Skin epidermis (tissue), 12 donors: ENCODE results near the gene SLC12A6.
"Not testable (repeated sequence)": the region's sequence is repeated elsewhere in the genome, so short reads cannot be mapped to it uniquely, and the experiment has no call there.

ENCODE experiments used
- H3K27ac ChIP-seq, 21 experiments: fragments of 200-600 bp; sonication (generic) in 11 of 21; one replicate each; pipeline ENCODE4 v1.5.0; 2020; ENCODE audit warnings: mild to moderate bottlenecking in 3 of 21, inconsistent platforms in 2 of 21, moderate library complexity in 2 of 21
- H3K4me3 ChIP-seq, 7 experiments: fragments of 200-600 bp; sonication (generic) in 2 of 7; one replicate each; pipeline ENCODE4 v1.5.0; 2020; ENCODE audit warnings: inconsistent platforms in 2 of 7, mild to moderate bottlenecking in 2 of 7, moderate library complexity in 1 of 7

SLC12A6 gene

DNA sequence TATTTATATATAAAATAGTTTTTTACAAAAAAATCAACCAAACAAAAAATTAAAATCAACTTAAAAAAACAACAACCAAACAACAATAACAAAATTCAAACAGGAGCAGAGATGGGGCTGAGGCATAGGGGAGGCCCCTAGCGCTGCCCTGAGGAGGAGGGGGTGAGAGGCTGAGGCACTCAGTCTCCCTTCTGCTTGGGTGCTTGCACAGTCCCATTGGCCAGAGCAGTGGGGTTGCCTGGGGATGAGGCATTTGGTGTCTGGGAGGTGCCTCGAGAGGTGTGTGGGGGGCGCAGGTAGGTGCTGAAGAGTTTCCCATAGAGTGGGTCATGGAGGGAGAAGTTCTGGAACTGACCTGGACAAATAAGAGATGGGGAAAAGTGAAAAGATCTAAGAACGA is 21.4 kb upstream of the SLC12A6 start:
- Histone ChIP-seq H3K4me3 (no peak overlapping the region), H3K27ac (peak overlapping the region in 5 of 21 experiments; percentile 5 to 27 (median 7))

DNA sequence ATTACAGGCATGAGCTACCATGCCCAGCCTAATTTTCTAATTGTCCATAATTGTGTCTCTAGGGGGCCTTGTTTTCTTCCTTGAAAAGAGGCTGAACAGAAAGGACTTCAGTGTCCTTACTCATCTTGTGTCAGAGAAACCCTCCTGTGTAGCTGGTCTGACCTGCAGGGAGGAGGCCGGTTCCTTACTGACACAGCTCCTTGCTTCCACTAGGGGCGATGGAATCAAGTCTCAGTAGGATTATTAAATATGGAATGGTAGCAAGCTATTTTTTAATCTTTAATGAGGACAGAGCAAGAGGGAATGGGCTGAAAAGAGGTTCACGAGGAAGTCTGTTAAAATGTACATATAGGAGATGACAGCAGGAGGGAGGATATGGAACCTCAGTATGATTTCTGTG is 20.8 kb upstream of the SLC12A6 start:
- Histone ChIP-seq H3K4me3 (no peak overlapping the region), H3K27ac (no peak overlapping the region)

DNA sequence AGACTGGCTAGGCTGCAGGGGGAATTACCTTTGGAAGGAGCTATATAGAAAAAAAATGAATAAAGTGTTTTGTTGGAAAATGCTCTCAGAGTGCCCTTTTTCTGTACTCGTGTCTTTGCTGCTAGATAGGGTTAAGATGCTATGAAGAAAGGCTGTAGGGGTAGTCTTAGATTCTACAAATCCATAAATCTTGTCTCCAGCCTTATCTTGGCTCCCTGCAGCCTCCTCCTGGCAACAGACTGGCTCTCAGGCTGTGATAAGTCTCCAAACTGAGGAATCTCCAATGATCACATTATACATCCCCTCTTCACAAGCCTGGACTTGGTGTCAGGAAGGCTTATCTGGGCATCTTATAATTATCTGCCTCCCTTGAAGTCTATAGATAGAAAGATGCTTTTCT is 20.1 kb upstream of the SLC12A6 start:
- no peak overlapping the region for H3K4me3 ChIP-seq

DNA sequence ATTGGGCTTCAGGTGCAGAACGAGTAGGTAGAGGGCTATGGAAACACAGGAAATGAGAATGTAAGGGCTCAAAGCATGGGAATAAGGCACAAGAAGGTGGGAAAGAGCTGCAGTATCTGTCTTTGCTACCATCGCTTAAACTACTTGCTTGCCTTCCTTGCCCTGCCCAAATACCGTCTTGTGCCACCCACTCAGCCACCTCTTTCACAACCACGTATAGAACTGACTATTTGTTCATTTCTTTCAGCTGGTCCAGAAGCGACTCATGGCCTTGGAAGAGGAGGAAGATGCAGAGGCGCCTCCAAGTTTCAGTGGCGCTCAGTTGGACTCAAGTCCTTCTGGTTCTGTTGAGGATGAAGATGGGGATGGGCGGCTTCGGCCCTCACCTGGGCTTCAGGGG is 17.7 kb upstream of the SLC12A6 start:
- no peak overlapping the region for H3K4me3 ChIP-seq
- no peak overlapping the region for H3K27ac ChIP-seq

More for the DNA sequence above, 20.1 kb upstream of the SLC12A6 start:
- no peak overlapping the region for H3K27ac ChIP-seq

DNA sequence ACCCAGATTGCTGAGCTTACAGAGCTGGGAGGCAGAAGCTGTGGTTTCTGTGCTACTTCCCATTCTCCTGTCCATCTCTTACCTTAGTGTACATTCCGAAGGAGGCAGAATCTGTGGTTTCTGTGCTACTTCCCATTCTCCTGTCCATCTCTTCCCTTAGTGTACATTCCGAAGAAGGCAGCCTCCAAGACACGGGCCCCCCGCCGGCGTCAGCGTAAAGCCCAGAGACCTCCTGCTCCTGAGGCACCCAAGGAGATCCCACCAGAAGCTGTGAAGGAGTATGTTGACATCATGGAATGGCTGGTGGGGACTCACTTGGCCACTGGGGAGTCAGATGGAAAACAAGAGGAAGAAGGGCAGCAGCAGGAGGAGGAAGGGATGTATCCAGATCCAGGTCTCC is 16.7 kb upstream of the SLC12A6 start:
- H3K4me3 ChIP-seq, result no peak overlapping the region
- no peak overlapping the region for H3K27ac ChIP-seq

DNA sequence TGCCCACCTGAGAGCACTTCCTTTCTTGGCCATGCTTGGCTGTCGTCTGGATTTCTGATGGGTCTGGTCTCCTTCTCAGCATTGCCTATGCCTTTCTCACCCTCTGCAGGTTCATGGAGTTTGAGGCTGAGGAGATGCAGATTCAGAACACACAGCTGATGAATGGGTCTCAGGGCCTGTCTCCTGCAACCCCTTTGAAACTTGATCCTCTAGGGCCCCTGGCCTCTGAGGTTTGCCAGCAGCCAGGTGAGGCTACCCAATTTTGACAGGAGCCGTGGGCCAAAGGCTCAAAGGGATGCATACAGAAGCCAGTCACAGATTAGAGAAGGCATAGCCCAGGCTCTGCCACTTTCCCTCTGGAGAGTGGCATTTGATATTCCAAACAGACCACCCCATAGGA is 16.0 kb upstream of the SLC12A6 start:
- H3K27ac ChIP-seq, result no peak overlapping the region
- no peak overlapping the region for H3K4me3 ChIP-seq

DNA sequence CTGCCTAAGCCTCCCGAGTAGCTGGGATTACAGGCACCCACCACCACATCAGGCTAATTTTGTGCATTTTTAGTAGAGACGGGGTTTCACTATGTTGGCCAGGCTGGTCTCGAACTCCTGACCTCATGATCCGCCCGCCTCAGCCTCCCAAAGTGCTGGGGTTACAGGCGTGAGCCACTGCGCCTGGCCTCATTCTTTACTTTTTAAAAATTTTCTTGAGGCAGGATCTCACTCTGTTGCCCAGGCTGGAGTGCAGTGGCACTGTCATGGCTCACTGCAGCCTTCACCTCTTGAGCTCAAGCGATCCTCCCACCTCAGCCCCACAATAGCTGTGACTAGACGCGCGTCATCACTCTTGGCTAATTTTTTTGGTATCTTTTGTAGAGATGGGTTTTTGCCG is 15.4 kb upstream of the SLC12A6 start:
- not testable (repeated sequence) for H3K4me3 ChIP-seq, H3K27ac ChIP-seq

DNA sequence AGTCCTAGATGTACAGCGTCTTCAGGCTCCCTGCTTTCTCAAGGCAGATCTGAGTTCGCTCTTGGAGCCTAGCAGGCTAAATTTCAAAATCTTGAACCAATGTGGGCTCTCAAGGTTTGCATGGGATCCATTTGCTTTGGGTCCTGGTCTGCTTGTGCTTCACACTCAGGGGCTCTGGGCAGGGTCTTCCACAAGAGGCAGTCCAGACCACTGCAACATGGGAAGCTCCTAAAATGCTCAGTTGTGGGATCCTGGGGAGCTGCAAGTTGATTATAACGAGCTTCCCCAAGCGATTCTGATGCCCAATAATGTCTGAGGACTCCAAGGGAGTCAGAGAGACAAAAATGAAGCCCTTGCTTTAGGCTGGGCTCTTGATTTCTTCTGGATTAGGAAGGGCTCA is 12.2 kb upstream of the SLC12A6 start:
- H3K4me3 ChIP-seq, result no peak overlapping the region
- H3K27ac ChIP-seq, result no peak overlapping the region

DNA sequence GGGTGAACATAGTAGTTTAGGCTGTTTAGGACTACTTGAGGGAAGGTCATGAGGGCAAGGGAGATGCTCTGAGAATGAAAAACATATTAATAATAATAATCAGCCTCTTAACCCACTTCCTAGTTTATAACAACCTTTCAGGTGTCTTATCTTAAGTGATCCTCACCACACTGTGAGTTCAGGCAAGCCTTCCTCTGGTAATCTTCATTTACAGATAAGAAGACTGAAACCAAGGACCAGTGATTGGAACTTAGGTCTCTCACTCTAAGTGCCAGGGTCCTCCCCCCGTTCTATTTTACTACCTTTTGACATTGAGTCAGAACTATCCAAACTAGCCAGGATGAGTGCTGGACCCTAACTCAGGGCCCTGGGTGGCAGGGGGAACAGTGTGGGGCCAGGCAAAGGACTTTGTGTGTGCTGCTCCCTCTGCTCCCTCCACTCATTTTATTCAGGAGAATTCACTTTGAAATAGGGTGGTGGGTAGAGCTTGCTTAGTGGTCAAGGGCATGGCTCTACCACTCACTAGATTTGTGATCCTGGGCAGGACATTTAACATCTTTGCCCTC is 11.2 kb upstream of the SLC12A6 start:
- Histone ChIP-seq H3K4me3 (no peak overlapping the region), H3K27ac (no peak overlapping the region)

DNA sequence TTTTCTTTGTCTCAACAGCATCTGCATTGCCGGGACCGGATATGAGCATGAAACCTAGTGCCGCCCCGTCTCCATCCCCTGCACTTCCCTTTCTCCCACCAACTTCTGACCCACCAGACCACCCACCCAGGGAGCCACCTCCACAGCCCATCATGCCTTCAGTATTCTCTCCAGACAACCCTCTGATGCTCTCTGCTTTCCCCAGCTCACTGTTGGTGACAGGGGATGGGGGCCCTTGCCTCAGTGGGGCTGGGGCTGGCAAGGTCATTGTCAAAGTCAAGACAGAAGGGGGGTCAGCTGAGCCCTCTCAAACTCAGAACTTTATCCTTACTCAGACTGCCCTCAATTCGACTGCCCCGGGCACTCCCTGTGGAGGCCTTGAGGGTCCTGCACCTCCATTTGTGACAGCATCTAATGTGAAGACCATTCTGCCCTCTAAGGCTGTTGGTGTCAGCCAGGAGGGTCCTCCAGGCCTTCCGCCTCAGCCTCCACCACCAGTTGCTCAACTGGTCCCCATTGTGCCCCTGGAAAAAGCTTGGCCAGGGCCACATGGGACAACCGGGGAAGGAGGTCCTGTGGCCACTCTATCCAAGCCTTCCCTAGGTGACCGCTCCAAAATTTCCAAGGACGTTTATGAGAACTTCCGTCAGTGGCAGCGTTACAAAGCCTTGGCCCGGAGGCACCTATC is 10.5 kb upstream of the SLC12A6 start:
- Histone ChIP-seq H3K27ac (no peak overlapping the region), H3K4me3 (no peak overlapping the region)

DNA sequence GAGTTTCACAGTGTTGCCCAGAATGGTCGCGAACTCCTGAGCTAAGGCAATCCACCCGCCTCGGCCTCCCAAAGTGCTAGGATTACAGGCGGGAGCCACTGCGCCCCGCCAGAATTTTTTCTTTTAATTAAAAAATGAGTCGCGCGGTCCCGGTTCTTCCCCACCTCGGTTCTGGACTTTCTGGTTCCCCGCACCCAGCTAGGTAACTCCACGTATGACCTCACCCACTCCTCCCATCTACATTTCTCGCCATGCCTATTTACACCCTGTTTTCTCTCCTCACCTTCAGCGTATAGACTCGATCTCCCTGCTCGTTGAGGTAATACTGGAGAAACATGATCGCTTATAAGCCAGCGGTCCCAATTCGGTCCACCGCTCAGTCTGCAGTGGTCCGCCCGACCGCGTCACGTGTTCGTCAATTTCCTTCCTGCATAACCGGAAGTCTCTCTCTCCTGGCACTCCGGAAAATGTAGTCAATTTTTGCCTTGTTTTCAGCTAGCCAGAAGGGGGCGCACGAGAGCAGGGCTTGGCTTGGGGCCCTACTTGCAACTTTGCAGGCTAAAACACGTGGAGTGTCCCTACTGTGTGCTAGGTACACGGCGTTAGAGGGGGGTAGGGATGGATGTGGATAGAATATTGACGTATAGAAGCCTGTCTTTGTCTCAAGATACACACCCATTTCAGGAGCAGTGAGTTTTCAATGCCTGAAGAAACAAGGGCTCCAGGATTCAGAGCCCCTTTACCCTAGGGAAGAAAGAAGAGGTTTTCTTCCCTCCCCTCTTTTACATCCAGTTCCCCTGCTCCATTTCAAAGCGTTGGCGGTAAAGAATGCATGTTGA is 5.4 kb upstream of the SLC12A6 start, which contains the start of the genes NOP10 and NUTM1:
Gene NOP10 (minus strand): TSS at position 400 of the 839 bp plus-strand sequence. CDS start 63 bp downstream, at position 337.
Gene NUTM1 (plus strand): TSS at position 579 of the 839 bp plus-strand sequence. CDS start 382 bp downstream, outside the sequence.
- Histone ChIP-seq H3K4me3 (peak within 1 kb of the TSS; percentile 54 to 81 (median 74)), H3K27ac (peak within 1 kb of the TSS; percentile 66 to 95 (median 88))

DNA sequence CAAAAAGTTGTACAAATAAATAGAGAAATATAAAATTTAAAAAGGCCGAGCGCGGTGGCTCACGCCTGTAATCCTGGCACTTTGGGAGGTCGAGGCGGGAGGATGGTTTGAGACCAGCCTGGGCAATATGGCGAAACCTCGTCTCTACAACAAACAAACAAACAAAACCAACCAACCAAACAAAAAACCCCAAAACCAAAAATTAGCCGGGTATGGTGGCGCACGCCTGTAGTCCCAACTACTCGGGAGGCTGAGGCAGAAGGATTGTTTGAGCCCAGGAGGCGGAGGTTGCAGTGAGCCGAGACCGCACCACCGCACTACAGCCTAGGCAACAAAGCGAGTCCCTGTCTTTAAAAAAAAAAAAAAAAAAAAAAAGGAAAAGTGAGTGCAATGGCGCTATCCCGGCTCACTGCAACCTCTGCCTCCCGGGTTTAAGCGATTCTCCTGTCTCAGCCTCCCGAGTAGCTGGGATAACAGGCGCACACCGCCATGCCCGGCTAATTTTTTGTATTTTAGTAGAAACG is 4.7 kb upstream of the SLC12A6 start:
- Histone ChIP-seq H3K4me3 (peak overlapping the region; percentile 54 to 81 (median 74)), H3K27ac (peak overlapping the region; percentile 66 to 95 (median 88))

DNA sequence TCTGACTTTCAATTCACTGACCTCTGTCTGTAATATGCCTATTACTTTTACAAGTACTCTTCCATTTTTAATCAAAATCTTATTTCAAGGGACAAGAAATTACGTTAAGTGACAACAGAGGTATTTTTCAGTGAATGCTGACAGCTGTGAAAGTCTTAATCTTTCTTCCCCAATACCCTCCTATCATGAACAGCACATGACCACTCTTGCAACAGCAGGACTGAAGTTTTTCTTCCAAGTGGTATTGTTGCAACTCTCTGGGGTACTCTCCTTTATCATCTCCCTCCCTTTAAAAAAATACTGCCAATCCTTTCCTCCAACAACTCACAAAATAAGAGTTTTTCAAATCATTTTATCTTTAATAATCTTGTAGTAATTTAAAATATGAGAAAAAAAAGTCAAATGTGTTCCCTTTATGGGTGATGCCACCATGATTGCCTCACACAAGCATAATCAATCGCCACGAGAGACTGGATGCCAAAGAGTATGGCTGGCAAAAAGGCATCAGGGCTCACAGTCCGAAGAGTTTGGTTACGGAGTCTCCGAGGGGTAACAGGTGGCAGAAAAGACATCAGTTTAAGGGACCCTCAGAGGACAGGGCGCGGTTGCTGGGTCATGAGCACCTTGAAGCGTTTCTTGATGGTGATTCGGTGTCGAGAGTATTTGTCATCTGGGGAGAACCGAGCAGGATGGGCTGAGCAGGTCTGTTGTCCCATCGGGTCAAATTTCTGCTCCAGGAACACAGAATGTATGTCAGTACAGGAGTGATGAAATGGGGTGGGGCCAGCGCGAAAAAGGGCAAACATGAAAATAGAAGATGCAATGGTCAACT is 4.0 kb upstream of the SLC12A6 start:
- Histone ChIP-seq H3K4me3 (peak overlapping the region; percentile 54 to 81 (median 74)), H3K27ac (peak overlapping the region in 9 of 21 experiments; percentile 13 to 95 (median 88))

DNA sequence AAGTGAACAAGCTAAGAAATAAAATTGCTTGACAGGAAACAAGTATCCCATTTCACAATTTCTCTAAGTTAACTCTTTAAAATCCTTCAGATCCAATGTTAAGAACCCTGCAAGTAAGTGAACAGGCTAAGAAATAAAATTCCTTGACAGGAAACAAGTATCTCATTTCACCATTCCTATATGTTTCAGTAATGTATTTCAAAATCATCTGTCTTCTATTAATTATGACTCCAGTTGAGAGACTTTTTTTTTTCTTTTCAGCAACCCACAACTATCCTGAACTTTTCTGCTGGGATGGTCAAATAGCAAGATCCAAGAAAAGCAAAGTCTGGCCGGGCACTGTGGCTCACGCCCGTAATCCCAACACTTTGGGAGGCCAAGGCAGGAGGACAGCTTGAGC is 2.4 kb upstream of the SLC12A6 start:
- Histone ChIP-seq H3K27ac (no peak overlapping the region), H3K4me3 (no peak overlapping the region)

DNA sequence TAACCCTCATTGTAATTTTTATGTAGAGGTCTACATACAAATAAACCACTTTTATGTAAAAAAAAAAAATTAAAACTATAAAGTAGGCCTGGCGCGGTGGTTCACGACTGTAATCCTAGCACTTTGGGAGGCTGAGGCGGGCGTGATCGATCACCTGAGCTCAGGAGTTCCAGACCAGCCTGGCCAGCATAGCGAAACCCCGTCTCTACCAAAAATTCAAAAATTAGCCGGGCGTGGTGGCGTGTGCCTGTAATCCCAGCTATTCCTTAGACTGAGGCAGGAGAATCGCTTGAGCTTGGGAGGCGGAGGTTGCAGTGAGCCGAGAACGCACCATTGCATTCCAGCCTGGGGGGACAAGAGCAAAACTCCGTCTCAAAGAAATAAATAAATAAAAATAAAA is 766 bp upstream of the SLC12A6 start:
- Histone ChIP-seq H3K4me3 (peak overlapping the region in 6 of 7 experiments; percentile 81 to 97 (median 92)), H3K27ac (peak overlapping the region in 15 of 21 experiments; percentile 44 to 97 (median 91))

DNA sequence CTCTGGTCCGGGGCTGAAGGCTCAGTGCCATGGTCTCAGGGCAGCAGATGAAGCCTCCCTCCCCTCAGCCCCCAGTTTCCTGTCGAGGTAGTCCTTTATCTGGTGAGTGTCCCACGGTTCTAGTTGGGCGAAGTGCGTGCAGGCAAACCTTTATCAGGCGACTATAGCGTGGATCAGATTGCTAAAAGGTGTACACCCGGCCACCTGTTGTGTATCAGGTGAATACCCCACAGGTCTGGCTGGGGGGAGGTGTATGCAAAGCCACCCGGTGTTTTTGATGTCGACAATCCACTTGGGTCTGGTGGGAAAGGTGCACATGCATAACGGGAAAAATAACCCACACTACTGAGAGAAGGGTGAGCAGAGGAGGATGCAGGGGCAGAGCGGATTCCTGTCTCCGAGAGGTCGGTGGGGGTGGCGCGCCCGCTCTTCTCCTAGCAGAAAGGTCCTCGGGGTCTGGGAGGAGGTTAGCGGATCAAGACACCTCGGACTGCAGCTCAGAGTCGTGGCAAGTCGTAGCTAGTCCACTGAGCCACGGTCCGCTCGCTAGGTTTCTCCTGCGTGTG is 507 bp downstream of the SLC12A6 start:
- Histone ChIP-seq H3K4me3 (peak overlapping the region; percentile 81 to 97 (median 92)), H3K27ac (peak overlapping the region; percentile 44 to 97 (median 91))

DNA sequence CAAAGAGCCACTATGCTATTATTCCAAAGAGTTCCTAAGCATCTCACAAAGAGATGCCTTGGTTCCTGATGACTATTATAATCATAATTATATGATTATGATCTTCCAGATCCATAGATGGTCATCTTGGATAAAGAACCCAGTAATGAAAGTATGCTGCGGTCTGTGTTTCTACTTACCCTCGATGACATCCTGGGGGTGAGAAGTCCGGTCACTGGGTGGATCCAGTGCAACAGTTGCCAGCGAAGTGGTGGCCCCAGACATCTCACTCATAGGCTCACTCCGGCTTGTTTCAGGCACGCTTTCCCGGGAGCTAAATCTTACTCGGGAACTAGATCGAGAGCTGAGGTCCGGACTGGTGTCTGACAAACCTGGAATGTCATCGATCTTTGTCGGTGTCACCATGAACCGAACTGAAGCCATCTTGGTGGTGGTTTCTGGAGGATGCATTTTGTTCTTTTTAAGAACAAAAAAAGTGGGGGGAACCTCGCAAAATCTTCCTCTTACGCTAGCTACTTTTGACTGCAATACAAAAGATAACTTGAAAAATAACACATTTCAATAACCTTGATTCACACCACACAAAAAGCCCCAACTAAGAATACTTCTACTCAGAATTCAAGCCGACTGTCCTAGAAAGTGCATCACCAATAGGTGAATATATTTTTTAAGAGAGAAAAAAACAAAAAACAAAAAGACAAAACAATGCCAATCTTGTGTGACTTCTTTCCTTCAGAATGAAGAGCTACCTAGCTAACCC is 1.2 kb downstream of the SLC12A6 start:
- H3K27ac ChIP-seq, result peak overlapping the region in 18 of 21 experiments; percentile 64 to 97 (median 92)
- peak overlapping the region; percentile 81 to 97 (median 92) for H3K4me3 ChIP-seq
